ENCODE data around the gene TPRG1.

- no peak for TF ChIP-seq CTCF (IDR thresholded peaks at IDR 0.05)
- TF ChIP-seq POLR2A (IDR thresholded peaks at IDR 0.05): no peak
Observed at GRCh38 chr3:189133768-189134167, 38.0 kb upstream of the TPRG1 start.

Measured in body of pancreas (tissue), 4 donors.